ENCODE data around the gene FBXO46.
A peak's percentile ranks its signal among the peaks of the same experiment; 100 is the strongest.

FBXO46 gene

GRCh38 chr19:45681391-45682015 lies 49.2 kb downstream of the FBXO46 start:
- peak; percentile 80 to 88 (median 84) for DNase-seq

GRCh38 chr19:45677351-45678230 lies 53.1 kb downstream of the FBXO46 start:
- DNase-seq: peak; percentile 56 to 70 (median 57)

GRCh38 chr19:45676851-45677263 lies 53.8 kb downstream of the FBXO46 start:
- no peak for DNase-seq

- no peak for DNase-seq
Observed at GRCh38 chr19:45674946-45675345, 55.8 kb downstream of the FBXO46 start.

GRCh38 chr19:45670670-45671453 lies 59.8 kb downstream of the FBXO46 start:
- DNase-seq: peak; percentile 78 to 93 (median 82)

- peak; percentile 44 to 58 (median 53) for DNase-seq
Observed at GRCh38 chr19:45668342-45668871, 62.3 kb downstream of the FBXO46 start.

- DNase-seq: peak; percentile 72 to 83 (median 77)
Observed at GRCh38 chr19:45667620-45668341, 62.9 kb downstream of the FBXO46 start, which contains the start of gene GIPR. GIPR (plus strand) TSS chr19:45668221; CDS start chr19:45669521, 1,300 bp downstream.

- peak in 1 of 3 donors; percentile 9 for DNase-seq
Observed at GRCh38 chr19:45664575-45664974, 66.1 kb downstream of the FBXO46 start.

GRCh38 chr19:45663800-45664199 lies 66.9 kb downstream of the FBXO46 start:
- no peak for DNase-seq

- DNase-seq: no peak
Observed at GRCh38 chr19:45660636-45661035, 70.1 kb downstream of the FBXO46 start.
